NCI-H2227 (cell line): Measurements from ENCODE around the gene PTPRN2.

Experiments used
- DNase-seq: peaks from one replicate; lab custom pipeline; 2025; ENCODE audit not compliant: unreplicated experiment; lab: John Stamatoyannopoulos, UW

Gene PTPRN2

DNA sequence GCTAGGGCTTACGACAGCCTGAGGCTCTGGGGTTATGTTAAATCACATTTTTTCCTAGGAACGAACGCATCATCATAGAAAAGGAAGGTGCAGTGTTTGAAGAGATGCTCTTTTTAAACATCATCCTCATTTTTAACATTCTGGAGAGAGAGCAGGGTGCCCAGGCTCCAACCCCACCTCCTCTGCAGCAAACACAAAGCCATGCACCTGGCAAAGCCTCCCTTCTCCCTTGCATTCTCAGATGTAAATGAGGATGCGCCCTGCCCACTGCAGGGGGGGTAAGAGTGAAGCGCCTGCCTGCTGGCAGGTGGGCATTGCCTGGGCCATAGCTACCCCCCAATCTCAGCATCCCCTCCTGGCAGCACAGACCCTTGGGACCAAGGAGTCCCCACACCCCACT, 92.4 kb downstream of the PTPRN2 start:
- DNase-seq: peak; percentile 58

DNA sequence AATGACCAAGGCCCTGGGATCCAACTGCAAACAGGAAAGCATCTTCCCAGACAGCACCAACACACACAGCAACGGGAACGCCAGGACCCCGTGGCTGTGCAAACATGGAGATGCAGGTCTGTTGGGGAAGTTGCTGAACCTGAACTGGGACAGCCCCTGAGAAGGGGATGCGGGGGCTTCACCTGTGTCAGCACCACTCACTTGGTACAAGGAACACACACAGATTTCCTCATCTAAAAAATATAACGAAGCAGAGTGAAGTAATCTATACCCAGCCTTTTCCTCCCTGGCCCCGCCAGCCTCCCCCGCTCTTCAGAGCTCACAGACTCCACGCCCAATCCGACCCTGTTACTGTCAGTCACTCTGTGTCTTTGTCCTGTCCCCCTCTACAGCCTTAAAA, 93.0 kb downstream of the PTPRN2 start:
- DNase-seq: no peak

DNA sequence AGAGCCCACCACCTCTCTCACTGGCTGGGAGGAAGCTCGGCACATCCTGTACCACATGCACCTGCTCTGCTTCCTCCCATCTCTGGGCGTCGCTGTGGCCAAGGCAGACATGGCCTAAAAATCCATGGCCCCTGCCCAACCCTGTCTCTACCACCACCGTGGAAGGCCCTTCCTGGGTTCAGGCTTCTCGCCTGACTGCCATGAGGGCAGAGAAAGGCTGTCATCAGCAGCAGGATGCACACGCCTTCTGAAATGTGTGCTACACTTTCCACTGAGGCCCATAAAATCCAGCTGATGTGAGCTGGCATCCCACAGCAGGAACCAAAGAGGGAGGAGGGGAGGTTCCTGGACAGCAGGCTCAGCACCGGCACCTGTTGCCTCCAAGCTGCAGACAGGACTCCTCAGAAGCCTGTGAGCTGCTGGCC, 93.4 kb downstream of the PTPRN2 start:
- DNase-seq: peak; percentile 23

DNA sequence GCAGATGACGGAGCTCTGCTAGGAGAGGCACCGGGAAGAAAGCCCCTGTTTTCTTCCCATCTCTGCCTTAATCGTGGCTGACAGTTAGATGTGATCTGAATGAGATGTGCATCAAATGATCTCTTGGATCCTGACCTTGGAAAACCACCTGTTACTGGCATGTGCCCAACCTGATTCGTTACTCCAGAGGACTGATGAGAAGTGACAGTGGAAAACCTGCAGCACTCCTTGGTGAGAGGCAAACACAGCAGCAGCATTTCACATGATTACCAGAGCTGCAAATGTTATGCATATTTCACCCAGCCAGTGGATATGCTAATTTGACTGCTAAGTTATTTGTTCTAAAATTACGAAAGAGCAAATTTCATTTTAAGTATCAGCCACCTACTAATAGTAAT, 95.3 kb downstream of the PTPRN2 start:
- no peak for DNase-seq

DNA sequence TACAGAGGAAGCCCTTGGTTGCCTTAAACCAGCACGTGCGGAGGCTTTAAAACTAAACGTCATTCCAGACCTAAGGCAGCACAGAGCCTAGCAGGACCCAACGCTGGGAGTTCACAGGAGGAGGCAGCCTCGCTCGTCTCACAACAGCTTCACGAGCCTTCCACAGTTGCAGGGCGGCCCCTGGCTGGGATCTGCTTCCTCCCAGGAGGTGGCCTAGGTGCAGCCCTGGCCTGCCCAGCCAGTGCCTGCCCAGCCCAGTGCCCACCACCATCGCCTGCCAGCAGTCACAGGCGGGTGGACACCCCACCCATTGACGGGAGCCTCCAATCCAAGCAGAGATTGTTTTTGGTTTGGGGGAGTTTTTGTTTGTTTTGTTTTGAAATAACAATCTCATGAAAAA, 96.5 kb downstream of the PTPRN2 start:
- no peak for DNase-seq

DNA sequence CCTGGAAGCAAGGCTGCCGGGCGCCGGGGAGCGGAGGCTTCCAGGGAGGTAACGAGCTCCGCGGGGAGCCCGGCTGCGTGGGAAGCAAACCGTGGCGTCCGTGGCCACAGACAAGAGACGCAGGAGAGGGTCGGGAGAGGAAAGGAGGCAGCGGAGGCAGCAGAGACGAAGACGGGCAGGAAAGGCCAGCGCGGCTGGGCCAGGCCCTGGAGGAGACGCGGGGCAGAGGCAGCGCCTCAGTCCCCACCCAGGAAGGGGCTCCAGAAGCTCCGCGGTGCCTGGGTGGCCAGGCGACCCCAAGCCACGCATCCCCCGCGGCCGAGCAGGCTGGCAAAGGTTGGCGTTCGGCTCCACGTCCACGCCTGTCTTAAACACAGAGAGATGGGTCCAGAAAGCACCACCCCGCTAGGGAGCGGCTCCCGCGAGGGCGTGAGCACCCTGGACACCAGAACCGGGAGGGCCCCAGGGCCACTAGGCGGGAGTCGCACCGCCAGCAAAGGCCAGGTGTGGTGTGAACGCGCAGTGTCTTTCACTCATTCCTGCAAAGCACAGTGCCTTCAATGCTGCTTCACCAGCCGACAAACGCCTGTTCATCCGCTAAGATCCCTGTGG, 97.3 kb downstream of the PTPRN2 start:
- DNase-seq: no peak

DNA sequence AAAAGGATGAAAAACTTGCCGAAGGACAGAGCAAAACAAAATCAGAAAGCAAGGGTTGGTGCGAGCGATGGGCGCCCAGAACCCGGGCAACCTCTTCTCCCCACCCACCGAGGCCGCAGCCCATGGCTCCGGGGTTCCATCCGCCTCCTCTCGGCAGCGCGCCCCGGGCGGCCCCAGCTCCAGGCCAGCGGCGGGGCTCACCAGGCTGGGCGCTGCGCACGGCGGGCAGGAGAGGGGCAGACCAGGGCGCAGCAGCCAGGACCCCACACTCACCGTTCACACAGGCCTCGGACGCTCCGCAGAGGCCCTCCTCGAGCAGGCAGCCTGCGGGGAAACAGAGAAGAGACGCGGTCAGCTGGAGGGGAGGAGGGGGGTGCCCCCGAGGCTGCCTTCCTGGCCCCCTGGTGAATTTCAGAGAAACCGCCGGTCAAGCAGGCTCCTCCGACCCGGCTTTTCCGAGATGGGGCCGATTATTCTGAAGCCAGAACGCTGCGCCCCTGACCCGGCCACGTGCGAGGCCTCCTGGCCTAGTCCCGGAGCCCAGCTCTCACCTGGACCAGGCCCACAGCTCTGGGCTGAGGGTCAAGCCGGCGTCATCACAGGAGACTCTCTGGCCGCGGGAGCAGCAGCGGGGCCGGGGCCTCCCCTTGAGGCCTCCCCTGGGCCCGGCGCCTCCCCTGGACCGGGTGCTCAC, 98.0 kb downstream of the PTPRN2 start:
- no peak for DNase-seq

DNA sequence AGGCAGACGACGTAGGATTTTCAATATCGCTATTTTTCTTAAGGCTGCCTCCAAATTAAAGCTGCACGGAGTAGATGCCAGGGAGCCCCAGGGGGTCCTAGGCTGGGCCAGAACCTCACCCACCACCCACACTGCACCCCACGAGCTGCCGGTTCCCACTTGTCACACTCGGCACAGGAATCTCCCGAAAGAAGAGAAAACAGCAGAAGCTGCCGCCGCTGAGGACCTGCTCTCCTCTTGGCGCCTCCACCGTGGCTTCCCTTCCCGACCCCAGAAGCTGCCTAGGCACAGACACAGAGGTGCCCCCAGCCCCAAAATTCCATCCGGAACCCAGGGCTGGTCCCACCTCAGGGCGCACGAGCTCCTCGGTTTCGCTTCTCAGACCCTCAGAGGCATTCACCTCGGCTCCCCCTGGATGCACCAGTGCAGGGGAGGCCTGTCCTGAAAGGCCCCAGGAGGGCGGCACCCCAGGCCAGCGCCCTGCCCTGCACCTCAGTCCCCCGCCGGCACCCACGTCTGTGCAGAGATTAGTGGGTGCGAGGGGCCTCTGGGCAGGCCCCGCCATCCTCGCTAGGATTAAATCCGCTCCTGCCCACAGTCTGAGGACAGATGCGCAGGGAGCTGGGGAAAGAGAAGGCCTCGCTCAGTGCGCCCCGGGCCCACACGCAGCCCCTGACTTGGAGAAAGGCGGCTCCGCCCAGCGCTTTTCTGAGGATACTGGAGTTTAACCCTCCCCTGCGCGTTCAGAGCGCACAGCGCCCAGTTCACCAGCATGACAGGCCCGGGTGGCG, 99.2 kb downstream of the PTPRN2 start:
- peak; percentile 70 for DNase-seq

DNA sequence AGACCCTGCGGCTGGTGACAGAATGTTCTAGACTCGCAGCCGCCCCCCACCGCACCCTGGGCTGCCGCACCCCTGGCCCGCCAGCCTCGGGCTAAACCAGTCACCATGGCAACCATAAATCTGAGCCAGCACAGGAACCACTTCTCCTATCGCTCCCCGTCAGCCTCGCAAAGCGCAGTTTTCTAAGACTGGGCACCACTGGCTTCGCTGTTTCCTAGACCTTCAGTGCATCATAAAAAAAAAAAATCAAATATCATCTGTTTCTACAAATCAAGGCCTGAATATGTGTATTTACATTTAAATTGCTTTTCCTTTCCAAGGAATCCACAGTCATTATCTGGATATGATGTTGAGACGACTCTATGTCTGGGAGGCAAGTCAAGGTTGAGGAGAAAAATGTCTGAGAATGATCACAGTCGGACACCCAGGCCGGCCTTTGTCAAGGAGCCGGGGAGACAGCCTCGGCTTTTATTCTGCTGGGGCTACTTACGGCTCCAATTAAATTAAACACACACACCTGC, 99.9 kb downstream of the PTPRN2 start:
- peak; percentile 90 for DNase-seq

DNA sequence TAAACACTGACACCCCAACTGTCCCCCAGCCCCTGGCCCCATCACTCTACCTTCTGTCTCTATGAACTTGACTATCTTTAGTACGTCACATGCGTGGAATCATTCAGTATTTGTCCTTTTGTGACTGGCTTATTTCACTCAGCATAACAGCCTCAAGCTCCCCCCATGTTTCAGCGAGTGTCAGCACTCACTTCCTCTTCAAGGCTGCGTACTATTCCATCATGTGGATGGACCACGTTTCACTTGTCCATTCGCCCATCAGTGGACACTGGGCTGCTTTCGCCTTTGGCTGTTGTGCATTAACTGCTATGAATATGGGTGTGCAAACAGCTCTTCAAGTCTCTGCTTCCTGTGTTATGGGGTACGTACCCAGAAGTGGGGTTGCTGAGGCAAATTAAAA, 100.7 kb downstream of the PTPRN2 start:
- no peak for DNase-seq

DNA sequence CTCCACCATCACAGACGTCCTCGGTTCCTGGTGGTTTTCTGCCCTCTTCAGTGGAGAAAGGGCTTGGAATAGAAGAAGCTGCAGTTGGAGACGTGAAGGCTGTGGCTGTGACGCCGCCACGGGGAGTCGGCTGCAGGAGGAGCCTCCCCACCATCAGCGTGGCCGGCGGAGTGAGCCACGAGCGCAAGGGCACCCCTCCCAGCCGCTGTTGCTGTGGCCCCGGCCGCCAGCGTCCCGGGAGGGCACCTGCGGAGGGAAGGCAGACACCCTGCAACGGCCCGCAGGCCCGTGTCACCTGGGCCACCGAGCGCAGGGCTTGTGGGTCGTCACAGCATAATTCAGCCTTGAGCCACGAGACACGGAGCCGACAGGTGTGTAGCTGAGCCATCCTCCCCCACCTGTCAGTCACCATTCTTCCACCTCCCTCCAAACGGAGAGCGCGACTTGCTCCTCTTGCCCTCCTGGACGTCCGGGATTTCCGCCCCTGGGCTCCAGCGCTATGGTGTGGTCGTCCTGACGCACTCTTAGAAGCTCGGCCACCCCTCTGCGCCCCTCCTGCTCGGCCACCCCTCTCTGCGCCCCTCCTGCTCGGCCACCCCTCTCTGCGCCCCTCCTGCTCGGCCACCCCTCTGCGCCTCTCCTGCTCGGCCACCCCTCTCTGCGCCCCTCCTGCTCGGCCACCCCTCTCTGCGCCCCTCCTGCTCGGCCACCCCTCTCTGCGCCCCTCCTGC, 102.7 kb downstream of the PTPRN2 start:
- DNase-seq: no peak

DNA sequence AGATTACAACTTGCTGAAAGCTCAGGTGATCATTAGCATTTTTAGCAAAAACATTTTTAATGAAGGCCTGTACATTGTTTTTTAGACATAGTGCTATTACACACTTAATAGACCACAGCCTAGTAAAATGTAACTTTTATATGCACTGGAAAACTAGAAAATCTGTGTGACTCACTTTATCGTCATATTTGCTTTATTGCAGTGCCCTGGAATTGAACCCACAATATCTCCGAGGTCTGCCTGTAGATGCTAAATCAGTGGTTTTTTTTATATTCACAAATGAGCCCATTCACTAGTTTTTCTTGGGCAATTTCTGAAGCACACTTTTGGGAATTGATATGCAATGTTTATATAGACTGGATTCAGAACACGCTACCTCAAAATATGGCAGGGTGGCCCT, 105.1 kb downstream of the PTPRN2 start:
- DNase-seq: no peak

DNA sequence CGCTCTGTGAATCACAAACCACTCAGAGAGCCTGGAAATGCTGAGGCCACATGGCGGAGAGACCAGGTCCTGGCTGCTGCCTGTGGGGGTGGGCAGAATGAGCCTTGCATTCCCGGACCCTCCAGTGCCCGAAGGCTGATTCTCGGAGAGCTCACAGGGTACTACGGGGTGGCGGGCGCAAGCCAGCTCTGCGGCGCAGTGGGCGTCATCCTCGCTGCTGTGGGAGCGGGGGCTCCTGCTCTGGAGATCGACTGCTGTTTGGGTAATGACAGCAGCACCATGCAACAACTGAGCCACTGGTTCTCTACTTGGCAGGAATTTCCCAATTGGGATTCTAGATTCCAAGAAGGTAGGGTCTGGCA, 108.0 kb downstream of the PTPRN2 start:
- DNase-seq: no peak

DNA sequence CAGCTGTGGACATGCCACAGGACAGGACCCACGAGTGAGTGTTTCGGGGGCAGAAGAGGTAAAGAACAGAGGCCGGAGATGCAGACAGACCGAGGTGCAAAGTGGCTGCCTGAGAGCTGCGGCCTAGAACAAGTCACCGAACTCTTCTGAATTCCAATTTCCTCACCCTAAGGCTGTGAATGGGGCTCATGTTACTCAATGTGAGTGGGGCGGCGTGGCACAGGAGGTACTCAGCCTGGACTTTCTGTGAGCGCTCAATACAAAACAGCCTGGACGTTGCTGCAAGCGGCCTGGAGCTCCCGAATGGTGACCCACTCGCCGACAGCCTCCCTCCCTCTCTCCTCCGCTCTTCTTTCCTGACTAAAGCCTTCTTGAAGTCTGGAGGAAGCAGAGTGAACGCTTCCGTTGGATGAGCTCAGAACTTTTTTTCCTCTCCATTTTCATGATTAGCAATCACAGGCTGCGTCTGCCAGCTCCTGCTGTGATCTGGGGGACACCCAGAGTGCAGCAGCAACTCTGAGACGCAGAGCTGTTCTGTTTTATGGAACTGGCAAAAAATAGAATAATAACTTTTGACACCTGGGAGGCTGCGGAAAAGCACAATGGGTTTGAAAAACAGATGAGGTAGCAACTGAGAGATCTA, 108.5 kb downstream of the PTPRN2 start:
- DNase-seq: peak; percentile 15

DNA sequence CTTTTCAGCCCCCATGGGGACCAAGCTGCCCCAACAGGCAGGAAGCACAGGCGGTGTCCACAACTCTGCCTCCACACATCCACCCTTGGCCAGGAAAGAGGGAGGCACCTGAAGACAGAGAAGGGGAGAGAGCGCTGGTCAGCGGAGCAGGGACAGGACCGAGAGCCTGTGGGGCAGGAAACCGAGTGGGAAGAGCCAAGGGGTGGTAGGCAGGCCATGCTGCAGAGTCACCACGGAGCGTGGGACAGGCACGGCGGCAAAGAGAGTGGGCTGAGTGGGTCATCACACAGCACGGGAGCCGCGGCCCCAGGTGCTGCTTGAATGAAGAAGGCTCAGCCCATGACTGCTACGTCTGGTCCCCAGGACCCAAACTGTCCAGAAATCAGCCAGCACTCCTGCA, 109.8 kb downstream of the PTPRN2 start:
- no peak for DNase-seq

DNA sequence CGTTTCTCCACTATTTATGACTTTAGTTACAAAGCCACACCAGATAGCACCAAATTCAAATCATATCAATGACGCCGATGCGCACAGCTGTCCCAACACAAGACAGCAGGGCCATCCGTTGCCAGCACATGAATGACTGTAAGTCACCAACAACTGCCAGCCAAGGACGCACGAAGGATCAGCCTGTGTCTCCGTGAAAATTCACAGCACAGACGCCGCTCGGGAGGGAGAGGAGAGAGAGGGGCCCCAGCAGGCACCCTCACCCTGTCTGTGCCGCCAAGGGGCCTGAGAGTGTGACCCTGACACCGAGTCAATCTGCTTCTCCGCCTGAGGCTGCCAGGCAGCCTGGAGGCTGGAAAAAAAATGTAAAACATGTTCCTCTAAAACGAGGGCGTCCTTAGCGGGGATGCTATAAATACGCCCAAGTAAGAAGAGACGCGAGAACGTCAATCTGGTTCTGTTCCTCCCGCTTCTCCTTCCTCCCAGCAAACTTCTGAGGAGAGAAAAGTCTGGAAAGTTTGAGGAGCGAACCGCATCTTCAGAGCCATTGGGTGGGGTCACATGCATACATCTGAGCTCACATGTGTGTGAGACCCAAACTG, 111.2 kb downstream of the PTPRN2 start:
- DNase-seq: no peak

DNA sequence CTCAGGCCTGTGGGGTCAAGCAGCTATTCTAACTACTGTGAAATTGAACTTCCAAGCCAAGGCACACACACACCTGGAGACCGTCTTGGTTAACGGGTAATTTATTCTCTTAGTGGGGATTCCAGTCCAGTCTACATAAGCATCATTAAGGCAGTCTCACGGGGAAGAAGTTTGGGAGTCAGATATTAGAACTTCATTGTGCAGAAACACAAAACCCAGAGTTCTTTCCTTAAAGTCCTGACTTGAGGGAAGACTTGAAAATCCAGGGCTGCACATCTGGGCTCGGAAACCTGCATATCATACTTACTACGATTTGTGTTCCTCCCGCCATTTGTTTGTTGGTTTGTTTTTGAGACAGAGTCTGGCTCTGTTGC, 112.0 kb downstream of the PTPRN2 start:
- DNase-seq: no peak

DNA sequence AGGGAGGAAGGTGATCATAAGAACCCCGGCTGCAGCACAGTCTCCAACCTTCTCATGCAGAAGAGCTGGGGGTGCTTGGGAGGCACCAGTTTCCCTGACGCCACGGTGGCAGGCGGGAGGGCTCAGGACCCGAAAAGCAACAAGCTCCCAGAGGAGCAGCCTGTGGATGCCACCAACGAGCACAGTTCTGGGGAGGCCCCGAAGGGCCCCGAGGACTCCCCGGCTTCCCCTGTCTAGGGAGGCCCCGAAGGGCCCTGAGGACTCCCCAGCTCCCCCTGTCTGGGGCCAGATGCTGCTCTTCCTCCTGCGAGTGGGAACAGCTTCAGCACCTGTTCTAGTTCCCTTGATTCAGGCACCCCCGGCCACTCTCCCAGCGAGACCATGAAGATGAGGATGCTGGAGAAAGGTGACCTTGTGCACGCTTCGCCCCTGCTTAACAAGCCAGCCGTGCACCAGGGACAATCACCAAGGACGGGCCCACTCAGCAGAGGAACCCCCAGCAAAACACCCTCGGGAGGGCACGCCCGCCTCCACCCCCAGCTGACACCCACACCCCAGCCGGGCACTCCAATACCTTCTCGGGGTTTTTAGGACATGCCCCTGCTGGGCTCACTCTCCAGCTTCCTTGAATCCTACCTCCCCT, 112.5 kb downstream of the PTPRN2 start:
- DNase-seq: no peak

DNA sequence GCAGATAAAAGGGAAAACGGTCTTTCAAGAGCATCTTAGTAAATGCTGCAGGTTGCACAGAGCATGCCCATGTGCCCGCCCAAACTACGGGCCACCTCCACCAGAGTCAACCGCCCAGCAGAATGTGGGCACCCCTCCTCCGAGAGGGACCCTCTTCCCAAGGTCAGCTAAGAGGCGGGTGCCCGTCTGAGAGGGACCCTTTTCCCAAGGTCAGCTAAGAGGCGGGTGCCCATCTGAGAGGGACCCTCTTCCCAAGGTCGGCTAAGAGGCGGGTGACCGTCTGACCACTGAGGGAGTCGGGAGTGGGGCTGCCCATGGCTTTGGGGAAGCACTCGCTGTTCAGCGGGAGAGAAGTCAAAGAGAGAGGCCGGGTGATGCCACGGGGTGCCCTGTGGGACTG, 113.1 kb downstream of the PTPRN2 start:
- no peak for DNase-seq

DNA sequence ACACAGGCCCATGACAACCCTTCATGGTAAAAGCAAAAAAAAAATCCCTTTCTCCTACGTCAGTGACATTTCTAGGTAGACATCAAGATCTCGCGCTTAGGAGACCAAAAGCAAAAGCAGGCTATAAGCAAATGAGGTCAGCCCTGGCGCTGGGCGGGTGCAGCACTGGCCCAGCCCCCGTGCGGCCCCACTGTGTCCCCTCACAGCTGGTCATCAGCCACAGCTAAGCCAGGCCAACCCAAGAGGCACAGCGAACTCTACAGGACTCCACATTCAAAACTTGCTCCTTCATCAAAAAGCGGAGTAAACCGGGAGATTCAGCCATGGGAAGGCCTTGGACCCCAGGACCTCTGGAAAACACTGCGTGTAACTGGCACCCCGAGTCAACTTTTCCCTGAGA, 113.7 kb downstream of the PTPRN2 start:
- DNase-seq: no peak
